PC-9 (cell line): Measurements from ENCODE around the gene MTO1.

ENCODE experiments used
- CTCF ChIP-seq: fragments of 200-600 bp; sonication (generic); conservative IDR thresholded peaks from 2 replicates; pipeline ENCODE4 v1.6.1; 2017; ENCODE audit warnings: mixed run types, antibody characterized with exemption, mild to moderate bottlenecking, moderate library complexity
- EZH2 ChIP-seq: fragments of 200-600 bp; sonication (generic); IDR thresholded peaks from 2 replicates; pipeline ENCODE4 v1.8.0; 2017; ENCODE audit warnings: antibody characterized with exemption, low read depth

GRCh38 chr6:73504160-73504559 lies 42.6 kb downstream of the MTO1 start:
- no peak for TF ChIP-seq CTCF
- TF ChIP-seq EZH2: no peak
